GM12873 (cell line): Measurements from ENCODE around the gene SIGLEC5.

Experiments used
- CTCF ChIP-seq: IDR thresholded peaks from 2 replicates; pipeline ENCODE4 v1.5.1; 2012; ENCODE audit warnings: low read depth, mild to moderate bottlenecking, moderate library complexity, low read length, control low read depth; ENCODE audit not compliant: insufficient read depth; ENCODE audit errors: missing control alignments

The SIGLEC5 gene

GRCh38 chr19:51627491-51628138 lies 2.6 kb downstream of the SIGLEC5 start:
- TF ChIP-seq CTCF = no peak

- no peak for TF ChIP-seq CTCF
Observed at GRCh38 chr19:51626675-51627074, 3.5 kb downstream of the SIGLEC5 start.

- no peak for TF ChIP-seq CTCF
Observed at GRCh38 chr19:51621178-51621577, 9.0 kb downstream of the SIGLEC5 start.

- no peak for TF ChIP-seq CTCF
Observed at GRCh38 chr19:51615991-51616390, 14.2 kb downstream of the SIGLEC5 start.

GRCh38 chr19:51614789-51615188 lies 15.4 kb downstream of the SIGLEC5 start:
- TF ChIP-seq CTCF = no peak

GRCh38 chr19:51610576-51610975 lies 19.6 kb downstream of the SIGLEC5 start:
- no peak for TF ChIP-seq CTCF

GRCh38 chr19:51607920-51608562 lies 22.2 kb downstream of the SIGLEC5 start:
- TF ChIP-seq CTCF = peak; percentile 79
